Measurements from ENCODE around the gene ADGRG1. TPM values are rescaled to one million over a fixed set of nuclear protein-coding genes. Genes with fewer than 3 reads are reported as not detected.

The ADGRG1 gene
- total RNA-seq, 1 donor, result 1.3 TPM

GRCh38 chr16:57658878-57659674, 30.6 kb downstream of the ADGRG1 start:
- no peak overlapping the region for H3K4me3 ChIP-seq (ENCODE audit: low read depth, low read length)

GRCh38 chr16:57660715-57661463, 32.5 kb downstream of the ADGRG1 start:
- no peak overlapping the region for H3K4me3 ChIP-seq (ENCODE audit: low read depth, low read length)
- no peak for DNase-seq (ENCODE audit: low read depth)
- no peak for TF ChIP-seq CTCF (IDR thresholded peaks at IDR 0.05; ENCODE audit: insufficient read depth, low read depth, low read length)

More at GRCh38 chr16:57658878-57659674, 30.6 kb downstream of the ADGRG1 start:
- no peak for TF ChIP-seq CTCF (IDR thresholded peaks at IDR 0.05; ENCODE audit: insufficient read depth, low read depth, low read length)
- DNase-seq (ENCODE audit: low read depth), result no peak

- TF ChIP-seq CTCF (IDR thresholded peaks at IDR 0.05; ENCODE audit: insufficient read depth, low read depth, low read length), result no peak
- no peak for DNase-seq (ENCODE audit: low read depth)
- H3K4me3 ChIP-seq (ENCODE audit: low read depth, low read length), result no peak overlapping the region
Measured at GRCh38 chr16:57661510-57661909, 33.1 kb downstream of the ADGRG1 start.

GRCh38 chr16:57661936-57662906, 33.8 kb downstream of the ADGRG1 start:
- no peak overlapping the region for H3K4me3 ChIP-seq (ENCODE audit: low read depth, low read length)
- TF ChIP-seq CTCF (IDR thresholded peaks at IDR 0.05; ENCODE audit: insufficient read depth, low read depth, low read length), result no peak
- DNase-seq (ENCODE audit: low read depth), result no peak

- H3K4me3 ChIP-seq (ENCODE audit: low read depth, low read length), result no peak overlapping the region
- TF ChIP-seq CTCF (IDR thresholded peaks at IDR 0.05; ENCODE audit: insufficient read depth, low read depth, low read length), result no peak
- no peak for DNase-seq (ENCODE audit: low read depth)
Measured at GRCh38 chr16:57663436-57663835, 35.0 kb downstream of the ADGRG1 start.

- no peak for TF ChIP-seq CTCF (IDR thresholded peaks at IDR 0.05; ENCODE audit: insufficient read depth, low read depth, low read length)
- no peak for DNase-seq (ENCODE audit: low read depth)
- no peak overlapping the region for H3K4me3 ChIP-seq (ENCODE audit: low read depth, low read length)
Measured at GRCh38 chr16:57663917-57664661, 35.7 kb downstream of the ADGRG1 start.

Data from fibroblast of villous mesenchyme (primary cell).